Measurements from ENCODE around the gene GPR82. TPM values are rescaled to one million over a fixed set of nuclear protein-coding genes. Genes with fewer than 3 reads are reported as not detected.

Gene GPR82
- total RNA-seq, 2 experiments from 2014 or later, result not detected

DNA sequence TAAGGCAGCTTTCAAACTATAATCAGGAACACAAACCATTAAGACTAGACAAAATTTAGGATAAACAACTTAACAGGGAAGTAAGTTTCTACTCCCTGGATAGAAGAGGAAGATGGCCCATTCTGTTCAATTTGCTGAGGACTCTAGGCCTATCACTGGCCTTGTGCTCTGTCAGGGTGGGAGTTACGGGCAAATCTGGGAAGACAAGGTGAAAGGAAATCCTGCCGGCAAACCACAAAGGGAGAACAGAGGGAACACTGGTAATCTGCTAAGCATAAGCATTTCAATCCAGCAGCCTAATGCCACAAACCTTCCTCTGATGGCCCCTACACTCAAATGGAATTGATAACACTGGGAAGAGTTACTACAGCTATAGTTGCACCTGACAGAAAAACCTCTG lies 8.3 kb downstream of the GPR82 start:
- ATAC-seq (ENCODE audit: poor library complexity) (no peak), DNase-seq (no peak)
- ChIA-PET POLR2A (no interaction called here), CTCF (interaction anchor here (0.7 kb wide), 2 partner anchors 320 to 464 kb away, joined by 3 read pairs; no protein-coding TSS in a partner anchor)
- Mint-ChIP-seq H3K9me3 (no peaks in the 10 kb centered on the region), H3K27ac (no peak overlapping the region), H3K4me3 (no peak overlapping the region), H3K4me1 (ENCODE audit: low read depth) (peaks cover 7% of the 10 kb centered on the region), H3K27me3 (no peaks in the 10 kb centered on the region), H3K36me3 (ENCODE audit: low read depth) (peaks cover 19% of the 10 kb centered on the region)
- no peaks in the 10 kb centered on the region for H3K4me1 ChIP-seq (ENCODE audit: insufficient read depth, low read length)
- H3K27me3 ChIP-seq (ENCODE audit: control insufficient read depth in 1 of 2, insufficient read depth in 2 of 2, low read length in 2 of 2), result no peaks in the 10 kb centered on the region
- TF ChIP-seq, protein P1, sequence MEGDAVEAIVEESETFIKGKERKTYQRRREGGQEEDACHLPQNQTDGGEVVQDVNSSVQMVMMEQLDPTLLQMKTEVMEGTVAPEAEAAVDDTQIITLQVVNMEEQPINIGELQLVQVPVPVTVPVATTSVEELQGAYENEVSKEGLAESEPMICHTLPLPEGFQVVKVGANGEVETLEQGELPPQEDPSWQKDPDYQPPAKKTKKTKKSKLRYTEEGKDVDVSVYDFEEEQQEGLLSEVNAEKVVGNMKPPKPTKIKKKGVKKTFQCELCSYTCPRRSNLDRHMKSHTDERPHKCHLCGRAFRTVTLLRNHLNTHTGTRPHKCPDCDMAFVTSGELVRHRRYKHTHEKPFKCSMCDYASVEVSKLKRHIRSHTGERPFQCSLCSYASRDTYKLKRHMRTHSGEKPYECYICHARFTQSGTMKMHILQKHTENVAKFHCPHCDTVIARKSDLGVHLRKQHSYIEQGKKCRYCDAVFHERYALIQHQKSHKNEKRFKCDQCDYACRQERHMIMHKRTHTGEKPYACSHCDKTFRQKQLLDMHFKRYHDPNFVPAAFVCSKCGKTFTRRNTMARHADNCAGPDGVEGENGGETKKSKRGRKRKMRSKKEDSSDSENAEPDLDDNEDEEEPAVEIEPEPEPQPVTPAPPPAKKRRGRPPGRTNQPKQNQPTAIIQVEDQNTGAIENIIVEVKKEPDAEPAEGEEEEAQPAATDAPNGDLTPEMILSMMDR (IDR thresholded peaks at IDR 0.05), result no peak
- H3K9me3 ChIP-seq (ENCODE audit: control insufficient read depth in 1 of 2, insufficient read depth in 1 of 2, low read length in 2 of 2), result no peaks in the 10 kb centered on the region
- no peak overlapping the region for H3K4me3 ChIP-seq (ENCODE audit: low read length)
- peaks cover 5% of the 10 kb centered on the region for H3K36me3 ChIP-seq (ENCODE audit: insufficient read depth, low read length)
- no peak overlapping the region for H3K27ac ChIP-seq (ENCODE audit: low read depth in 1 of 2, low read length in 2 of 2)
- intact Hi-C loops (cut with DNase I, micrococcal nuclease), result loop anchor here in 1 of 2 experiments (10.0 kb wide), 1 partner anchor 177 kb away; no protein-coding TSS in a partner anchor

DNA sequence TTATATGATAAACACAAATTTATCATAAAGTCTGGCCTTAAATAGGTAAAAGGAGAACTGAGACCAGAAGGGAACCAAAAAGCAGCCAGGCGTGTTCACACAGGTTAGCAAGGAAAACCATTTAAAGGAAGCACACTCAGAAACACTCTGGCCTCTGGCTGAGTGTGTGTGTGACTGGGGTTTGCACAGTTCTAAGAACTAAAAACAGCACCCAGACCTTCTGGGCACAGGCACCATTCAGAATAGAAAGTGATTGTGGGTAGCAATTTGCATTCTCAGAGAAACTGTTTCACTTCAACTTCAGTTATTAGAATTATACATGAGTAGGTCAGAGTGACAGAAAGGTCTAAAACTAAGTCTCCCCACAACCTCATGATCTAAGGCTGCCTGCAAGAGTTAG lies 10.0 kb downstream of the GPR82 start:
- peaks cover 5% of the 10 kb centered on the region for H3K36me3 ChIP-seq (ENCODE audit: insufficient read depth, low read length)
- H3K27ac ChIP-seq (ENCODE audit: low read depth in 1 of 2, low read length in 2 of 2), result no peak overlapping the region
- Mint-ChIP-seq H3K27ac (no peak overlapping the region), H3K4me3 (no peak overlapping the region), H3K4me1 (ENCODE audit: low read depth) (peaks cover 9% of the 10 kb centered on the region), H3K9me3 (no peaks in the 10 kb centered on the region), H3K36me3 (ENCODE audit: low read depth) (peaks cover 17% of the 10 kb centered on the region), H3K27me3 (no peaks in the 10 kb centered on the region)
- DNase-seq (peak in 1 of 14 experiments; percentile 38), ATAC-seq (ENCODE audit: poor library complexity) (no peak)
- ChIA-PET POLR2A (no interaction called here), CTCF (no interaction called here)
- no peak overlapping the region for H3K4me3 ChIP-seq (ENCODE audit: low read length)
- intact Hi-C loops (cut with DNase I, micrococcal nuclease), result loop anchor here in 1 of 2 experiments (10.0 kb wide), 1 partner anchor 179 kb away; no protein-coding TSS in a partner anchor
- H3K27me3 ChIP-seq (ENCODE audit: control insufficient read depth in 1 of 2, insufficient read depth in 2 of 2, low read length in 2 of 2), result no peaks in the 10 kb centered on the region
- no peaks in the 10 kb centered on the region for H3K9me3 ChIP-seq (ENCODE audit: control insufficient read depth in 1 of 2, insufficient read depth in 1 of 2, low read length in 2 of 2)
- TF ChIP-seq, protein P1 (IDR thresholded peaks at IDR 0.05), result no peak
- no peaks in the 10 kb centered on the region for H3K4me1 ChIP-seq (ENCODE audit: insufficient read depth, low read length)

DNA sequence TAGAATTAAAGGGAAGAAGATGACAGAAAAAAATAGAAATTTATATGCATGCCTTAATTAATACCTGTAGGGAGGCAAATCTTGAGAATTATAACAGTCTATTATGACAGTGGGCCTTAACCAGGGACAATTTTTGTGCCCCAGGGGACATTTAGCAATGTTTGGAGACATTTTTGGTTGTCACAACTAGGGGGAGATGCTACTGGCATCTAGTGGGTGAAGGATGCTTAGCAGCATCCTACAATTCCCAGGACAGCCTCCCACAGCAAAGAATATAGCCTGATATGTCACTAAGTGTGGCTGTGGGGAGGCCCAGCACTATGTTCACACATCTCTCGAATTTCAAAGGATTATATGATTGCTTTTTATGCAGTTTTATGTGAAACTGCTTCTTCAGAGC lies 10.5 kb downstream of the GPR82 start:
- Histone ChIP-seq H3K27ac (ENCODE audit: low read depth in 1 of 2, low read length in 2 of 2) (no peak overlapping the region), H3K27me3 (ENCODE audit: control insufficient read depth in 1 of 2, insufficient read depth in 2 of 2, low read length in 2 of 2) (no peaks in the 10 kb centered on the region), H3K36me3 (ENCODE audit: insufficient read depth, low read length) (peaks cover 3% of the 10 kb centered on the region), H3K9me3 (ENCODE audit: control insufficient read depth in 1 of 2, insufficient read depth in 1 of 2, low read length in 2 of 2) (no peaks in the 10 kb centered on the region), H3K4me1 (ENCODE audit: insufficient read depth, low read length) (no peaks in the 10 kb centered on the region), H3K4me3 (ENCODE audit: low read length) (no peak overlapping the region)
- ATAC-seq (ENCODE audit: poor library complexity), result no peak
- Mint-ChIP-seq H3K36me3 (ENCODE audit: low read depth) (peaks cover 17% of the 10 kb centered on the region), H3K9me3 (no peaks in the 10 kb centered on the region), H3K4me3 (no peak overlapping the region), H3K4me1 (ENCODE audit: low read depth) (peaks cover 9% of the 10 kb centered on the region), H3K27me3 (no peaks in the 10 kb centered on the region), H3K27ac (no peak overlapping the region)
- intact Hi-C loops (cut with DNase I, micrococcal nuclease), result loop anchor here in 1 of 2 experiments (10.0 kb wide), 1 partner anchor 180 kb away; no protein-coding TSS in a partner anchor
- TF ChIP-seq, protein P1 (IDR thresholded peaks at IDR 0.05), result no peak
- ChIA-PET POLR2A (no interaction called here), CTCF (no interaction called here)
- peak in 4 of 14 experiments; percentile 9 to 32 (median 16) for DNase-seq
